ENCODE results near the gene NPR1.

Gene NPR1

GRCh38 chr1:153658400-153659174 lies 19.9 kb upstream of the NPR1 start, which contains the start of gene SNAPIN (continued):
- TF ChIP-seq, protein P1, sequence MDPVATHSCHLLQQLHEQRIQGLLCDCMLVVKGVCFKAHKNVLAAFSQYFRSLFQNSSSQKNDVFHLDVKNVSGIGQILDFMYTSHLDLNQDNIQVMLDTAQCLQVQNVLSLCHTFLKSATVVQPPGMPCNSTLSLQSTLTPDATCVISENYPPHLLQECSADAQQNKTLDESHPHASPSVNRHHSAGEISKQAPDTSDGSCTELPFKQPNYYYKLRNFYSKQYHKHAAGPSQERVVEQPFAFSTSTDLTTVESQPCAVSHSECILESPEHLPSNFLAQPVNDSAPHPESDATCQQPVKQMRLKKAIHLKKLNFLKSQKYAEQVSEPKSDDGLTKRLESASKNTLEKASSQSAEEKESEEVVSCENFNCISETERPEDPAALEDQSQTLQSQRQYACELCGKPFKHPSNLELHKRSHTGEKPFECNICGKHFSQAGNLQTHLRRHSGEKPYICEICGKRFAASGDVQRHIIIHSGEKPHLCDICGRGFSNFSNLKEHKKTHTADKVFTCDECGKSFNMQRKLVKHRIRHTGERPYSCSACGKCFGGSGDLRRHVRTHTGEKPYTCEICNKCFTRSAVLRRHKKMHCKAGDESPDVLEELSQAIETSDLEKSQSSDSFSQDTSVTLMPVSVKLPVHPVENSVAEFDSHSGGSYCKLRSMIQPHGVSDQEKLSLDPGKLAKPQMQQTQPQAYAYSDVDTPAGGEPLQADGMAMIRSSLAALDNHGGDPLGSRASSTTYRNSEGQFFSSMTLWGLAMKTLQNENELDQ (tag by site-specific recombination; IDR thresholded peaks at IDR 0.05; ENCODE audit: low read depth): no peak
- TF ChIP-seq ZNF302 (tag by site-specific recombination; IDR thresholded peaks at IDR 0.05; ENCODE audit: low read depth) (no peak), WT1 (tag by site-specific recombination; IDR thresholded peaks at IDR 0.05) (no peak), ZNF513 (tag by site-specific recombination; IDR thresholded peaks at IDR 0.05) (no peak), ZNF335 (tag by site-specific recombination; conservative IDR thresholded peaks at IDR 0.05) (peak; percentile 97), ZNF747 (tag by site-specific recombination; IDR thresholded peaks at IDR 0.05) (no peak), ZNF518A (tag by site-specific recombination; conservative IDR thresholded peaks at IDR 0.05; ENCODE audit: low read depth) (no peak; the same call in 1 of the 2 replicates), ZNF677 (tag by site-specific recombination; IDR thresholded peaks at IDR 0.05) (no peak), ZNF391 (tag by site-specific recombination; IDR thresholded peaks at IDR 0.05; ENCODE audit: borderline replicate concordance, low read depth) (0 out of 2 replicates have a peak, but pooled peaks have one; percentile 14), SP2 (tag by site-specific recombination; IDR thresholded peaks at IDR 0.05) (peak; percentile 82), GLI2 (tag by site-specific recombination; IDR thresholded peaks at IDR 0.05; ENCODE audit: borderline replicate concordance, low read depth) (no peak), ZNF610 (tag by site-specific recombination; IDR thresholded peaks at IDR 0.05; ENCODE audit: borderline replicate concordance) (no peak), ZNF664 (tag by site-specific recombination; IDR thresholded peaks at IDR 0.05) (no peak), ZNF555 (tag by site-specific recombination; conservative IDR thresholded peaks at IDR 0.05) (no peak), ZNF777 (tag by site-specific recombination; IDR thresholded peaks at IDR 0.05; ENCODE audit: borderline replicate concordance) (no peak), ZNF776 (tag by site-specific recombination; IDR thresholded peaks at IDR 0.05; ENCODE audit: borderline replicate concordance) (no peak), ZBTB20 (tag by site-specific recombination; IDR thresholded peaks at IDR 0.05) (peak; percentile 97), ZNF221 (tag by site-specific recombination; IDR thresholded peaks at IDR 0.05; ENCODE audit: borderline replicate concordance) (no peak), KLF16 (tag by site-specific recombination; IDR thresholded peaks at IDR 0.05) (peak; percentile 30; the same call in 1 of the 2 replicates), SALL2 (tag by site-specific recombination; IDR thresholded peaks at IDR 0.05; ENCODE audit: borderline replicate concordance) (no peak), ZNF571 (tag by site-specific recombination; IDR thresholded peaks at IDR 0.05) (no peak), TRIM28 (IDR thresholded peaks at IDR 0.05; ENCODE audit: borderline replicate concordance, low read length) (no peak), ZNF501 (tag by site-specific recombination; IDR thresholded peaks at IDR 0.05) (no peak; the same call in 1 of the 2 replicates), INSM2 (tag by site-specific recombination; IDR thresholded peaks at IDR 0.05) (no peak)
- TF ChIP-seq, protein P2, sequence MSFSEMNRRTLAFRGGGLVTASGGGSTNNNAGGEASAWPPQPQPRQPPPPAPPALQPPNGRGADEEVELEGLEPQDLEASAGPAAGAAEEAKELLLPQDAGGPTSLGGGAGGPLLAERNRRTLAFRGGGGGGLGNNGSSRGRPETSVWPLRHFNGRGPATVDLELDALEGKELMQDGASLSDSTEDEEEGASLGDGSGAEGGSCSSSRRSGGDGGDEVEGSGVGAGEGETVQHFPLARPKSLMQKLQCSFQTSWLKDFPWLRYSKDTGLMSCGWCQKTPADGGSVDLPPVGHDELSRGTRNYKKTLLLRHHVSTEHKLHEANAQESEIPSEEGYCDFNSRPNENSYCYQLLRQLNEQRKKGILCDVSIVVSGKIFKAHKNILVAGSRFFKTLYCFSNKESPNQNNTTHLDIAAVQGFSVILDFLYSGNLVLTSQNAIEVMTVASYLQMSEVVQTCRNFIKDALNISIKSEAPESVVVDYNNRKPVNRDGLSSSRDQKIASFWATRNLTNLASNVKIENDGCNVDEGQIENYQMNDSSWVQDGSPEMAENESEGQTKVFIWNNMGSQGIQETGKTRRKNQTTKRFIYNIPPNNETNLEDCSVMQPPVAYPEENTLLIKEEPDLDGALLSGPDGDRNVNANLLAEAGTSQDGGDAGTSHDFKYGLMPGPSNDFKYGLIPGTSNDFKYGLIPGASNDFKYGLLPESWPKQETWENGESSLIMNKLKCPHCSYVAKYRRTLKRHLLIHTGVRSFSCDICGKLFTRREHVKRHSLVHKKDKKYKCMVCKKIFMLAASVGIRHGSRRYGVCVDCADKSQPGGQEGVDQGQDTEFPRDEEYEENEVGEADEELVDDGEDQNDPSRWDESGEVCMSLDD (tag by site-specific recombination; IDR thresholded peaks at IDR 0.05): peak; percentile 39; the same call in 1 of the 2 replicates

Data from HEK293 (cell line).